ENCODE data around the gene ITGB7. TPM values are rescaled to one million over a fixed set of nuclear protein-coding genes. Genes with fewer than 3 reads are reported as not detected.
A peak's percentile ranks its signal among the peaks of the same experiment; 100 is the strongest.

The ITGB7 gene
- total RNA-seq, 6 experiments from 2014 or later: 2.9 to 8.0 (median 3.9) TPM

- intact Hi-C loops (cut with DNase I): loop anchor here (5.0 to 10.0 kb wide), 2 partner anchors 125 to 127 kb away; no protein-coding TSS in a partner anchor
- no peak for ATAC-seq
- Histone ChIP-seq H3K36me3 (peaks cover 0 to 15% (median 4%) of the 10 kb centered on the region in 4 donors), H3K4me3 (no peak overlapping the region), H3K27me3 (no peaks in the 10 kb centered on the region), H3K27ac (no peak overlapping the region), H3K9me3 (no peaks in the 10 kb centered on the region), H3K4me1 (peaks cover 0 to 14% (median 2%) of the 10 kb centered on the region in 4 donors)
- no peak for TF ChIP-seq CTCF (IDR thresholded peaks at IDR 0.05)
- TF ChIP-seq POLR2A (IDR thresholded peaks at IDR 0.05): no peak
- DNase-seq: peak in 1 of 3 donors; percentile 34
- 52% methylated on average over 2 of the region's 14 CpGs for WGBS (ENCODE audit: insufficient coverage, low coverage, low lambda C conversion rate, missing lambda C conversion rate)
These were observed 15.0 kb downstream of the ITGB7 start for GRCh38 chr12:53191885-53192530.

GRCh38 chr12:53191096-53191884, 15.8 kb downstream of the ITGB7 start:
- Histone ChIP-seq H3K9me3 (no peaks in the 10 kb centered on the region), H3K36me3 (peaks cover 0 to 22% (median 8%) of the 10 kb centered on the region in 4 donors), H3K4me1 (peaks cover 0 to 21% (median 4%) of the 10 kb centered on the region in 4 donors), H3K27me3 (no peaks in the 10 kb centered on the region), H3K27ac (no peak overlapping the region), H3K4me3 (no peak overlapping the region)
- TF ChIP-seq POLR2A (IDR thresholded peaks at IDR 0.05) (no peak), CTCF (IDR thresholded peaks at IDR 0.05) (no peak)
- peak in 1 of 3 donors; percentile 36 for DNase-seq
- intact Hi-C loops (cut with DNase I): loop anchor here (5.0 to 10.0 kb wide), 2 partner anchors 124 to 126 kb away; no protein-coding TSS in a partner anchor
- ATAC-seq: no peak
- 86% methylated on average over 5 of the region's 11 CpGs for WGBS (ENCODE audit: insufficient coverage, low coverage, low lambda C conversion rate, missing lambda C conversion rate)

GRCh38 chr12:53190108-53190729, 16.8 kb downstream of the ITGB7 start:
- ATAC-seq (peak; percentile 78 to 85 (median 82)), DNase-seq (peak in 2 of 3 donors; percentile 62 to 70)
- WGBS (ENCODE audit: insufficient coverage, low coverage, low lambda C conversion rate, missing lambda C conversion rate): 33% methylated on average over 8 of the region's 14 CpGs
- Histone ChIP-seq H3K4me1 (peaks cover 0 to 28% (median 7%) of the 10 kb centered on the region in 4 donors), H3K9me3 (no peaks in the 10 kb centered on the region), H3K4me3 (no peak overlapping the region), H3K27ac (no peak overlapping the region), H3K27me3 (no peaks in the 10 kb centered on the region), H3K36me3 (peaks cover 0 to 33% (median 12%) of the 10 kb centered on the region in 4 donors)
- peak; percentile 70 to 88 (median 74) for TF ChIP-seq CTCF (IDR thresholded peaks at IDR 0.05)
- TF ChIP-seq POLR2A (IDR thresholded peaks at IDR 0.05): no peak
- intact Hi-C loops (cut with DNase I): loop anchor here (5.0 to 10.0 kb wide), 2 partner anchors 123 to 125 kb away; no protein-coding TSS in a partner anchor

- intact Hi-C loops (cut with DNase I): no loop called here
- DNase-seq: peak in 1 of 3 donors; percentile 59
- peaks cover 0 to 31% (median 14%) of the 10 kb centered on the region in 4 donors for H3K4me1 ChIP-seq
These were observed 19.7 kb downstream of the ITGB7 start for GRCh38 chr12:53187145-53187899.

More at GRCh38 chr12:53187145-53187899, 19.7 kb downstream of the ITGB7 start:
- no peak overlapping the region for H3K4me3 ChIP-seq
- TF ChIP-seq CTCF (IDR thresholded peaks at IDR 0.05) (no peak), POLR2A (IDR thresholded peaks at IDR 0.05) (no peak)
- no peak overlapping the region for H3K27ac ChIP-seq
- no peaks in the 10 kb centered on the region for H3K9me3 ChIP-seq
- H3K27me3 ChIP-seq: no peaks in the 10 kb centered on the region
- H3K36me3 ChIP-seq: peaks cover 0 to 52% (median 12%) of the 10 kb centered on the region in 4 donors
- peak; percentile 12 to 60 (median 36) for ATAC-seq
- WGBS (ENCODE audit: insufficient coverage, low coverage, low lambda C conversion rate, missing lambda C conversion rate): 40% methylated on average over 9 of the region's 15 CpGs

Data from right lobe of liver (tissue), 6 donors.